K562 (cell line): ENCODE results near the gene AJM1.

Source experiments
- PTBP1 ChIP-seq: fragments of 200-400 bp; formaldehyde crosslinking; IDR thresholded peaks from 2 replicates; pipeline ENCODE4 v1.6.1; 2017; ENCODE audit warnings: low read depth, low read length
- RBM22 ChIP-seq: fragments of 200-400 bp; formaldehyde crosslinking; IDR thresholded peaks from 2 replicates; pipeline ENCODE4 v1.6.1; 2018; ENCODE audit warnings: low read length, low read depth; ENCODE audit not compliant: poor library complexity, severe bottlenecking
- STAT5B ChIP-seq: fragments of 250-450 bp; sonication (Bioruptor Pico); IDR thresholded peaks from 2 replicates; pipeline ENCODE4 v1.8.0; 2021; ENCODE audit warnings: mild to moderate bottlenecking, inconsistent platforms
- TBL1XR1 ChIP-seq, 2 experiments: IDR thresholded peaks; 2 replicates each; pipeline ENCODE4 v1.6.1; 2012; ENCODE audit warnings: improper control_type of control experiment in 2 of 2, low read length in 2 of 2, mild to moderate bottlenecking in 1 of 2
- TF ChIP-seq, protein P1 (sequence below), 2 experiments: fragments of 450-650 bp; formaldehyde crosslinking in 1 of 2; IDR thresholded peaks; 2 replicates each; pipeline versions ENCODE4 v1.4.0 to v1.6.1; 2014 to 2020; ENCODE audit warnings: mild to moderate bottlenecking in 2 of 2, borderline replicate concordance in 1 of 2, low read depth in 1 of 2
- TF ChIP-seq, protein P2 (sequence below), 3 experiments: IDR thresholded peaks in 2 of 3; conservative IDR thresholded peaks in 1 of 3; 2 replicates each; pipeline ENCODE4 v1.5.1; 2011 to 2012; ENCODE audit warnings: low read length in 3 of 3, mild to moderate bottlenecking in 3 of 3, control low read depth in 2 of 3, improper control_type of control experiment in 1 of 3, inconsistent platforms in 1 of 3, low read depth in 1 of 3, mixed read lengths in 1 of 3, moderate library complexity in 1 of 3; ENCODE audit not compliant: insufficient read depth in 2 of 3

DNA sequence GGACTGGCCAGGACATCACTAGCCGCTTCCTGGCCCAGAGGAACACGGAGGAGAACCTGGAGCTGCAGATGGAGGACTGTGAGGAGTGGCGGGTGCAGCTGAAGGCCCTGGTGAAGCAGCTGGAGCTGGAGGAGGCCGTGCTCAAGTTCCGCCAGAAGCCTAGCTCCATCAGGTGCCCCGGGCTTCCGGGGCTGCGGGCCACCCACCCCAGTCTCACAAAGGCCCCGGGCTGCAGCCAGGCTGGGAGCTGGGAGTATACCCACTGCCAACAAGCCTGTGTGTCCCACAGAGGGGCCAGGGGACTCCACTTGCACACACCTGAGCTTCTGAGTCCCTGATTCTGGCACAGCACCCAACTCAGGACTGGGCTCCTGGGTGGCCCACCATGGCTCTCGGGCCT, 36.2 kb upstream of the AJM1 start:
- TF ChIP-seq STAT5B (CRISPR knock-in tag) = no peak
- TF ChIP-seq, protein P1, sequence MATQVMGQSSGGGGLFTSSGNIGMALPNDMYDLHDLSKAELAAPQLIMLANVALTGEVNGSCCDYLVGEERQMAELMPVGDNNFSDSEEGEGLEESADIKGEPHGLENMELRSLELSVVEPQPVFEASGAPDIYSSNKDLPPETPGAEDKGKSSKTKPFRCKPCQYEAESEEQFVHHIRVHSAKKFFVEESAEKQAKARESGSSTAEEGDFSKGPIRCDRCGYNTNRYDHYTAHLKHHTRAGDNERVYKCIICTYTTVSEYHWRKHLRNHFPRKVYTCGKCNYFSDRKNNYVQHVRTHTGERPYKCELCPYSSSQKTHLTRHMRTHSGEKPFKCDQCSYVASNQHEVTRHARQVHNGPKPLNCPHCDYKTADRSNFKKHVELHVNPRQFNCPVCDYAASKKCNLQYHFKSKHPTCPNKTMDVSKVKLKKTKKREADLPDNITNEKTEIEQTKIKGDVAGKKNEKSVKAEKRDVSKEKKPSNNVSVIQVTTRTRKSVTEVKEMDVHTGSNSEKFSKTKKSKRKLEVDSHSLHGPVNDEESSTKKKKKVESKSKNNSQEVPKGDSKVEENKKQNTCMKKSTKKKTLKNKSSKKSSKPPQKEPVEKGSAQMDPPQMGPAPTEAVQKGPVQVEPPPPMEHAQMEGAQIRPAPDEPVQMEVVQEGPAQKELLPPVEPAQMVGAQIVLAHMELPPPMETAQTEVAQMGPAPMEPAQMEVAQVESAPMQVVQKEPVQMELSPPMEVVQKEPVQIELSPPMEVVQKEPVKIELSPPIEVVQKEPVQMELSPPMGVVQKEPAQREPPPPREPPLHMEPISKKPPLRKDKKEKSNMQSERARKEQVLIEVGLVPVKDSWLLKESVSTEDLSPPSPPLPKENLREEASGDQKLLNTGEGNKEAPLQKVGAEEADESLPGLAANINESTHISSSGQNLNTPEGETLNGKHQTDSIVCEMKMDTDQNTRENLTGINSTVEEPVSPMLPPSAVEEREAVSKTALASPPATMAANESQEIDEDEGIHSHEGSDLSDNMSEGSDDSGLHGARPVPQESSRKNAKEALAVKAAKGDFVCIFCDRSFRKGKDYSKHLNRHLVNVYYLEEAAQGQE (IDR thresholded peaks at IDR 0.05; ENCODE audit: borderline replicate concordance) = no peak
- TF ChIP-seq, protein P1 (CRISPR knock-in tag; IDR thresholded peaks at IDR 0.05; ENCODE audit: low read depth) = no peak
- TF ChIP-seq PTBP1 = no peak
- no peak for TF ChIP-seq TBL1XR1 (IDR thresholded peaks at IDR 0.05; ENCODE audit: low read length in 2 of 2)
- TF ChIP-seq, protein P2, sequence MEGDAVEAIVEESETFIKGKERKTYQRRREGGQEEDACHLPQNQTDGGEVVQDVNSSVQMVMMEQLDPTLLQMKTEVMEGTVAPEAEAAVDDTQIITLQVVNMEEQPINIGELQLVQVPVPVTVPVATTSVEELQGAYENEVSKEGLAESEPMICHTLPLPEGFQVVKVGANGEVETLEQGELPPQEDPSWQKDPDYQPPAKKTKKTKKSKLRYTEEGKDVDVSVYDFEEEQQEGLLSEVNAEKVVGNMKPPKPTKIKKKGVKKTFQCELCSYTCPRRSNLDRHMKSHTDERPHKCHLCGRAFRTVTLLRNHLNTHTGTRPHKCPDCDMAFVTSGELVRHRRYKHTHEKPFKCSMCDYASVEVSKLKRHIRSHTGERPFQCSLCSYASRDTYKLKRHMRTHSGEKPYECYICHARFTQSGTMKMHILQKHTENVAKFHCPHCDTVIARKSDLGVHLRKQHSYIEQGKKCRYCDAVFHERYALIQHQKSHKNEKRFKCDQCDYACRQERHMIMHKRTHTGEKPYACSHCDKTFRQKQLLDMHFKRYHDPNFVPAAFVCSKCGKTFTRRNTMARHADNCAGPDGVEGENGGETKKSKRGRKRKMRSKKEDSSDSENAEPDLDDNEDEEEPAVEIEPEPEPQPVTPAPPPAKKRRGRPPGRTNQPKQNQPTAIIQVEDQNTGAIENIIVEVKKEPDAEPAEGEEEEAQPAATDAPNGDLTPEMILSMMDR (IDR thresholded peaks at IDR 0.05 in 2 of 3, conservative IDR thresholded peaks at IDR 0.05 in 1 of 3; ENCODE audit: insufficient read depth in 2 of 3, low read depth in 1 of 3, low read length in 3 of 3) = no peak
- no peak for TF ChIP-seq RBM22
